HEK293 (cell line): ENCODE data around the gene ARHGAP23.
"Not testable (repeated sequence)": the region's sequence is repeated elsewhere in the genome, so short reads cannot be mapped to it uniquely, and the experiment has no call there.

ENCODE experiments used
- CTCF ChIA-PET: fragments of 350-600 bp; formaldehyde crosslinking; extraction: SDS; loops from one replicate; lab custom pipeline; 2021; ENCODE audit warnings: antibody characterized with exemption; lab: Yijun Ruan, JAX
- POLR2A ChIA-PET: fragments of 300-600 bp; formaldehyde crosslinking; extraction: SDS; loops from one replicate; lab custom pipeline; 2020; ENCODE audit warnings: antibody characterized with exemption, inconsistent platforms; lab: Yijun Ruan, JAX
- H3K27ac ChIP-seq: fragments of 200-500 bp; sonication (Bioruptor generic); 2 replicates; pipeline ENCODE4 v1.5.1; 2014; ENCODE audit warnings: low read depth, low read length, control low read depth, inconsistent platforms; ENCODE audit errors: extremely low read depth
- H3K36me3 ChIP-seq, 2 experiments: fragments of 200-500 bp in 1 of 2; sonication (Bioruptor generic) in 1 of 2; 1 replicate in 1 of 2; 2 replicates in 1 of 2; pipeline ENCODE4 v1.5.1; 2014 to 2017; ENCODE audit warnings: inconsistent platforms in 2 of 2, low read length in 2 of 2; ENCODE audit not compliant: control insufficient read depth in 2 of 2, insufficient read depth in 1 of 2
- H3K4me1 ChIP-seq: fragments of 200-500 bp; sonication (Bioruptor generic); 2 replicates; pipeline ENCODE4 v1.5.1; 2014; ENCODE audit warnings: mild to moderate bottlenecking, low read length, inconsistent platforms; ENCODE audit not compliant: control insufficient read depth, insufficient read depth
- H3K4me3 ChIP-seq: 2 replicates; pipeline ENCODE4 v1.5.1; 2011; ENCODE audit warnings: low read depth, mild to moderate bottlenecking, control low read depth, low read length, moderate library complexity
- H3K9me3 ChIP-seq: fragments of 200-500 bp; sonication (Bioruptor generic); 2 replicates; pipeline ENCODE4 v1.5.1; 2014; ENCODE audit warnings: low read depth, low read length, inconsistent platforms; ENCODE audit not compliant: control insufficient read depth, insufficient read depth
- EGR2 ChIP-seq: fragments of 450-650 bp; formaldehyde crosslinking; IDR thresholded peaks from 2 replicates; pipeline ENCODE4 v1.5.1; 2016; ENCODE audit warnings: low read depth, missing biosample characterization, missing genetic modification characterization
- GLI2 ChIP-seq: fragments of 450-650 bp; formaldehyde crosslinking; IDR thresholded peaks from 2 replicates; pipeline ENCODE4; 2017; ENCODE audit warnings: missing biosample characterization, missing genetic modification characterization, low read depth, borderline replicate concordance
- KLF10 ChIP-seq: fragments of 450-650 bp; IDR thresholded peaks from 2 replicates; pipeline ENCODE4 v1.5.1; 2018; ENCODE audit warnings: missing biosample characterization, mild to moderate bottlenecking, missing genetic modification characterization
- OVOL3 ChIP-seq: fragments of 450-650 bp; formaldehyde crosslinking; IDR thresholded peaks from 2 replicates; pipeline ENCODE4 v1.5.1; 2016; ENCODE audit warnings: missing biosample characterization, missing genetic modification characterization
- ZBTB7A ChIP-seq: fragments of 450-650 bp; formaldehyde crosslinking; IDR thresholded peaks from 2 replicates; pipeline ENCODE4 v1.5.1; 2016; ENCODE audit warnings: low read depth, missing biosample characterization, missing genetic modification characterization
- ZFHX2 ChIP-seq: fragments of 450-650 bp; formaldehyde crosslinking; conservative IDR thresholded peaks from 2 replicates; pipeline ENCODE4 v1.5.1; 2016; ENCODE audit warnings: missing biosample characterization, missing genetic modification characterization
- ZNF184 ChIP-seq: fragments of 450-650 bp; IDR thresholded peaks from 2 replicates; pipeline ENCODE4 v1.5.1; 2018; ENCODE audit warnings: missing biosample characterization, mild to moderate bottlenecking, missing genetic modification characterization
- ZNF302 ChIP-seq: fragments of 450-650 bp; formaldehyde crosslinking; IDR thresholded peaks from 2 replicates; pipeline ENCODE4 v1.5.1; 2016; ENCODE audit warnings: missing biosample characterization, missing genetic modification characterization, low read depth
- ZNF426 ChIP-seq: fragments of 450-650 bp; formaldehyde crosslinking; IDR thresholded peaks from 2 replicates; pipeline ENCODE4 v1.5.1; 2017; ENCODE audit warnings: missing biosample characterization, missing genetic modification characterization, mild to moderate bottlenecking, inconsistent platforms, moderate library complexity
- ZNF791 ChIP-seq: fragments of 450-650 bp; formaldehyde crosslinking; IDR thresholded peaks from 2 replicates; pipeline ENCODE4 v1.5.1; 2016; ENCODE audit warnings: missing biosample characterization, missing genetic modification characterization
- ZSCAN30 ChIP-seq: fragments of 450-650 bp; IDR thresholded peaks from 2 replicates; pipeline ENCODE4 v1.5.1; 2018; ENCODE audit warnings: missing biosample characterization, mild to moderate bottlenecking, missing genetic modification characterization, moderate library complexity
- TF ChIP-seq, protein P1 (sequence below): fragments of 450-650 bp; formaldehyde crosslinking; IDR thresholded peaks from 2 replicates; pipeline ENCODE4 v1.5.1; 2016; ENCODE audit warnings: missing biosample characterization, missing genetic modification characterization, low read depth

Gene ARHGAP23

DNA sequence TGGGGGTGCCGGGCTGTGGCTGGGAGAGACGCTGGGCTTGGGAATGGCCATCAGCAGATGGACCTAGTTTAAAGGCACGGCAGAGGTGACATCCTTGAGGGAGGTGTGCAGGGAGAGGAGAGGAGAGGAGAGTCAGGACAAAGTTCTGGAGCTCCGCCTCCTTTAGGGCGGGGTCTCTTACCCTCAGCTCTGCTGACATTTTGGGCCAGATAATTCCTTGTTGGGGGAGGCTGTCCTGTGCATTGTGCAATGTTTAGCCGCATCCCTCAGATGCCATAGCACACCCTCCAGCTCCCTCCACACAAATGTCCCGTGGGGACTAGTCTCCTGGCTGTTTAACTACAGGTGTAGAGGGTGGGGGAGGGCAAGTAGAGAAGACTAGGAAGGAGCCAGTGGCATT is 48.3 kb downstream of the ARHGAP23 start:
- no peak overlapping the region for H3K27ac ChIP-seq
- TF ChIP-seq, protein P1, sequence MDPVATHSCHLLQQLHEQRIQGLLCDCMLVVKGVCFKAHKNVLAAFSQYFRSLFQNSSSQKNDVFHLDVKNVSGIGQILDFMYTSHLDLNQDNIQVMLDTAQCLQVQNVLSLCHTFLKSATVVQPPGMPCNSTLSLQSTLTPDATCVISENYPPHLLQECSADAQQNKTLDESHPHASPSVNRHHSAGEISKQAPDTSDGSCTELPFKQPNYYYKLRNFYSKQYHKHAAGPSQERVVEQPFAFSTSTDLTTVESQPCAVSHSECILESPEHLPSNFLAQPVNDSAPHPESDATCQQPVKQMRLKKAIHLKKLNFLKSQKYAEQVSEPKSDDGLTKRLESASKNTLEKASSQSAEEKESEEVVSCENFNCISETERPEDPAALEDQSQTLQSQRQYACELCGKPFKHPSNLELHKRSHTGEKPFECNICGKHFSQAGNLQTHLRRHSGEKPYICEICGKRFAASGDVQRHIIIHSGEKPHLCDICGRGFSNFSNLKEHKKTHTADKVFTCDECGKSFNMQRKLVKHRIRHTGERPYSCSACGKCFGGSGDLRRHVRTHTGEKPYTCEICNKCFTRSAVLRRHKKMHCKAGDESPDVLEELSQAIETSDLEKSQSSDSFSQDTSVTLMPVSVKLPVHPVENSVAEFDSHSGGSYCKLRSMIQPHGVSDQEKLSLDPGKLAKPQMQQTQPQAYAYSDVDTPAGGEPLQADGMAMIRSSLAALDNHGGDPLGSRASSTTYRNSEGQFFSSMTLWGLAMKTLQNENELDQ (tag by site-specific recombination): no peak
- TF ChIP-seq OVOL3 (no peak), KLF10 (tag by site-specific recombination) (no peak), ZNF791 (tag by site-specific recombination) (no peak), GLI2 (tag by site-specific recombination) (no peak), ZNF302 (tag by site-specific recombination) (no peak), ZNF426 (tag by site-specific recombination) (no peak), ZBTB7A (tag by site-specific recombination) (no peak), ZSCAN30 (tag by site-specific recombination) (no peak), ZNF184 (tag by site-specific recombination) (no peak)
- TF ChIP-seq, all 188 proteins: peak for 0
- ChIA-PET POLR2A (no interaction called here), CTCF (interaction anchor here (0.6 to 2.6 kb wide), 6 partner anchors 21 to 187 kb away, joined by 3 to 8 read pairs (median 4); no protein-coding TSS in a partner anchor)
- H3K4me3 ChIP-seq: no peak overlapping the region
- H3K4me1 ChIP-seq: no peaks in the 10 kb centered on the region
- H3K9me3 ChIP-seq: no peaks in the 10 kb centered on the region
- H3K36me3 ChIP-seq: no peaks in the 10 kb centered on the region

DNA sequence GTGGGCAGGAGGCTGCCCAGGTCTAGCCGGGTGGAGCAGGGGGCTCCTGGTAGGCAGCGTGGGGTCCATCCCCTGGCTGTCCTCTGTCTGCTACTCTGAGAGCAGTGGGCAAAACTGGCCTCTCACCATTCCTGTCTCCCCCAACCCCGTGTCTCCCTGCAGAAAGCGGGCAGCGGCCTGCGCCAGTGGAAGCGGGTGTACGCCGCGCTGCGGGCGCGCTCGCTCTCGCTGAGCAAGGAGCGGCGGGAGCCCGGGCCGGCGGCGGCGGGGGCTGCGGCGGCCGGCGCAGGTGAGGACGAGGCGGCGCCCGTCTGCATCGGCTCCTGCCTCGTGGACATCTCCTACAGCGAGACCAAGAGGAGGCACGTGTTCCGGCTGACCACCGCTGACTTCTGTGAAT is 49.2 kb downstream of the ARHGAP23 start:
- H3K4me1 ChIP-seq, POLR2A ChIA-PET: not testable (repeated sequence)

DNA sequence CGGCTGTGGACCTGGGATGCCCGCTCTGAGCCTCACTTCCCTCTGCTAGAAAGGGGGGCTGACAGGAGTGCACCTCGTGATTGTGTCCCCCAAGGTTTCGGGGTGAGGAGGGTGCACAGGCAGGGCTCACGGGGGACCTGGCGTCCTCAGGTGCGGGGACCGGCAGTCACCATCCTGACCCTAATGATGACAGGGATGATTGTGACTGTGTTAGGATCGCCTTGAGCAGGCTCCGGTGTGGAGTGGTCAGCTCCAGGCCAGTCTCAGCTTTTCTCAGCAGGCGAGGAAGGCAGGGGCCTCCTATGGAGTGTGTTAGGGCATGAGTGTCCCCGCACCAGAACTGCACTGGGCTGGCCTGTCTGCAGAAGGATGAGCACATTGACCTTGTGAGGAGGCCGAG is 49.7 kb downstream of the ARHGAP23 start:
- CTCF ChIA-PET: interaction anchor here (0.8 to 1.1 kb wide), 2 partner anchors 34 to 190 kb away, joined by 3 read pairs; no protein-coding TSS in a partner anchor
- H3K9me3 ChIP-seq, H3K36me3 ChIP-seq, POLR2A ChIA-PET, H3K4me3 ChIP-seq, H3K4me1 ChIP-seq, H3K27ac ChIP-seq: not testable (repeated sequence)

More for the DNA sequence above, 49.2 kb downstream of the ARHGAP23 start:
- H3K36me3 ChIP-seq, H3K9me3 ChIP-seq, H3K27ac ChIP-seq, H3K4me3 ChIP-seq: not testable (repeated sequence)
- CTCF ChIA-PET: interaction anchor here (2.6 kb wide), 1 partner anchor 128 kb away, joined by 8 read pairs; no protein-coding TSS in a partner anchor

DNA sequence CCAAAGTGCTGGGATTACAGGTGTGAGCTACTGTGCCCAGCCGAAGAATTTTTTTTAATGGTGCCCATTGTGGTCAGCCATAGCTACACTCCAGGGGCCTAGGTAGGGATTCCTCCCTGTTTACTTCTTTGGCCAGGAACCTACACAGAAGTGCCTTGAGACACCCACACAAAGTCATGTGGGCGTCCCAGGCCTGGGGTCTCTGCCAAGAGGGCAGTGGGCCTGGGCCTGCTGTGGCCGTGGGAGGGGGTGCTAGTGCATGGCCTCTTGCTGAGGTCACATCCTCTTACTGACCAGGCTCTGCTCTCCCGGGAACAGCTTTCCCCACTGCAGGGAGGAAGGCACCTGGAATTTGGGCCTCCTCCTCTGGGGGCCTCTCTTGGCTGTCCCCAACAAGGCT is 50.4 kb downstream of the ARHGAP23 start:
- POLR2A ChIA-PET, H3K4me3 ChIP-seq, H3K9me3 ChIP-seq, H3K36me3 ChIP-seq, H3K4me1 ChIP-seq, H3K27ac ChIP-seq: not testable (repeated sequence)
- TF ChIP-seq EGR2 (peak; percentile 78), ZFHX2 (tag by site-specific recombination) (peak; percentile 72)
- CTCF ChIA-PET: interaction anchor here (0.6 to 1.1 kb wide), 4 partner anchors 30 to 189 kb away, joined by 3 to 5 read pairs (median 4); no protein-coding TSS in a partner anchor
